Heart left ventricle (tissue), 16 donors: Measurements from ENCODE around the gene CHRNG. TPM values are rescaled to one million over a fixed set of nuclear protein-coding genes. Genes with fewer than 3 reads are reported as not detected.

ENCODE experiments used
- ATAC-seq, 4 donors: fragments of 200-7000 bp; cut with Tn5 transposase; one replicate each; pipeline ENCODE4 v1.9.1; 2020 to 2022; ENCODE audit warnings: moderate library complexity in 4 of 4, mild to moderate bottlenecking in 3 of 4, moderate number of reproducible peaks in 1 of 4
- DNase-seq, 5 donors: peaks; one replicate each; pipeline ENCODE4 v3.0.0-alpha.2; 2020
- H3K27ac ChIP-seq, 12 donors: fragments of 200-600 bp; sonication (generic) in 4 of 12; one replicate each; pipeline versions ENCODE4 v1.5.0 to v1.8.0; 2016 to 2022; ENCODE audit warnings: mild to moderate bottlenecking in 2 of 12
- H3K27me3 ChIP-seq, 9 donors: fragments of 200-600 bp; sonication (generic) in 2 of 9; one replicate each; pipeline versions ENCODE4 v1.5.1 to v1.8.0; 2016 to 2022; ENCODE audit warnings: mild to moderate bottlenecking in 3 of 9
- H3K36me3 ChIP-seq, 9 donors: fragments of 200-600 bp; sonication (generic) in 2 of 9; one replicate each; pipeline versions ENCODE4 v1.5.0 to v1.8.0; 2018 to 2022; ENCODE audit warnings: mild to moderate bottlenecking in 2 of 9
- H3K4me1 ChIP-seq, 12 donors: fragments of 200-600 bp; sonication (generic) in 4 of 12; one replicate each; pipeline versions ENCODE4 v1.5.0 to v1.8.0; 2016 to 2022; ENCODE audit warnings: mild to moderate bottlenecking in 3 of 12
- H3K4me3 ChIP-seq, 12 donors: fragments of 200-600 bp; sonication (generic) in 4 of 12; one replicate each; pipeline versions ENCODE4 v1.5.0 to v1.8.0; 2017 to 2022; ENCODE audit warnings: mild to moderate bottlenecking in 9 of 12, moderate library complexity in 4 of 12
- H3K9me3 ChIP-seq, 12 donors: fragments of 200-600 bp; sonication (generic) in 4 of 12; one replicate each; pipeline versions ENCODE4 v1.5.0 to v1.8.0; 2016 to 2022; ENCODE audit warnings: mild to moderate bottlenecking in 1 of 12
- CTCF ChIP-seq, 12 donors: fragments of 200-600 bp; sonication (generic) in 4 of 12; IDR thresholded peaks; one replicate each; pipeline versions ENCODE4 v1.5.0 to v1.8.0; 2018 to 2022; ENCODE audit warnings: antibody characterized with exemption in 12 of 12, mild to moderate bottlenecking in 5 of 12
- POLR2A ChIP-seq, 2 donors: fragments of 450-650 bp; IDR thresholded peaks; one replicate each; pipeline ENCODE4 v1.6.1; 2017; ENCODE audit warnings: antibody characterized with exemption in 2 of 2, mild to moderate bottlenecking in 2 of 2, moderate library complexity in 2 of 2
- WGBS, 4 donors: extraction: QIAGEN DNeasy Blood & Tissue Kit in 2 of 4; methylation state at CpG; one replicate each; pipeline versions ENCODE4 v1.1.5 to v1.1.7; 2013 to 2018; 5-methylcytosine and 5-hydroxymethylcytosine counted together
- intact Hi-C, 10 donors: fragments of 100-400 bp; cut with DNase I; formaldehyde crosslinking; loops; one replicate each; pipeline versions ENCODE4 v1.11.1 to v1.14.2; 2022
- polyA plus RNA-seq, 2 donors: library from polyadenylated mRNA; stranded (reverse); fragments of 200-250 nt; gene quantifications; one replicate each; pipeline ENCODE4 v1.2.3, GENCODE V29; 2013
- total RNA-seq, 9 donors: library from RNA; depleted of rRNA in 2 of 9; stranded (reverse); fragments of >200 nt in 2 of 9; fragmentation: NEBNext Ultra II Directional in 3 of 9; extraction: Animal tissue kit (Norgen Biotek cat#: 25700) in 3 of 9; gene quantifications; one replicate each; pipeline versions ENCODE4 v1.1.0 to v1.2.4, GENCODE V29; 2016 to 2023
- donor health status: ischemic (EF 13 %, LVEDD 7.1; RV severe dilation, severe dysfunction).
- donor health status: healthy with polysubstance abuse.
- donor health status: DM: no; HTN: yes; CAD: no.
- donor health status: DM: no; HTN: no; CAD: no.
- donor health status: ischemic (EF 25% LVEDD 6.9; RV normal size, moderate dysfunction).
- donor health status: ischemic (EF 25% LVEDD 5.7; RV mildly dilated, moderate dysfunction).
- donor health status: healthy.
- donor health status: DM: yes; HTN: yes; CAD: no.
- donor health status: ischemic (EF 35%, LVEDD 5.7; RV mildly dilated, moderate dysfunction).
- donor health status: nonischemic (EF 11% LVEDD 7.7; RV severe dilation, severe dysfunction).
- donor health status: DM: yes; HTN: yes; CAD: no.
- donor health status: PGD.
- donor health status: ischemic (EF 29% LVEDD 5.4; RV normal size, mild dysfunction).
- donor health status: nonischemic (EF 23%, LVEDD 6.1; RV moderate dilation, normal function).

Gene CHRNG
- total and polyA plus RNA-seq, 11 donors = not detected

GRCh38 chr2:232535761-232536530 lies 3.5 kb upstream of the CHRNG start:
- Histone ChIP-seq H3K27me3 (peaks cover 0 to 11% (median 0%) of the 10 kb centered on the region in 9 donors), H3K9me3 (peaks cover 0 to 7% (median 0%) of the 10 kb centered on the region in 12 donors), H3K4me3 (no peak overlapping the region), H3K36me3 (no peaks in the 10 kb centered on the region), H3K4me1 (peaks cover 0 to 9% (median 0%) of the 10 kb centered on the region in 12 donors), H3K27ac (no peak overlapping the region)
- ATAC-seq = no peak
- TF ChIP-seq POLR2A (IDR thresholded peaks at IDR 0.05) (no peak), CTCF (IDR thresholded peaks at IDR 0.05) (no peak)
- 86 to 93% (median 91%) methylated on average over 5 of the region's 5 CpGs for WGBS, 4 donors
- intact Hi-C loops = no loop called here
- no peak for DNase-seq

- intact Hi-C loops = no loop called here
- peaks cover 0 to 13% (median 0%) of the 10 kb centered on the region in 12 donors for H3K4me1 ChIP-seq
- H3K27me3 ChIP-seq = peaks cover 0 to 11% (median 0%) of the 10 kb centered on the region in 9 donors
- H3K4me3 ChIP-seq = no peak overlapping the region
- H3K9me3 ChIP-seq = peaks cover 0 to 7% (median 0%) of the 10 kb centered on the region in 12 donors
- DNase-seq (peak in 1 of 5 donors; percentile 30), ATAC-seq (no peak)
- WGBS, 4 donors = 58 to 75% (median 62%) methylated on average over 5 of the region's 5 CpGs
- peak overlapping the region in 3 of 12 donors; percentile 34 to 52 (median 35) for H3K27ac ChIP-seq
- no peaks in the 10 kb centered on the region for H3K36me3 ChIP-seq
- TF ChIP-seq CTCF (IDR thresholded peaks at IDR 0.05) (peak in 3 of 12 donors; percentile 14 to 21 (median 19)), POLR2A (IDR thresholded peaks at IDR 0.05) (no peak)
These were observed 2.4 kb upstream of the CHRNG start for GRCh38 chr2:232537079-232537478.

GRCh38 chr2:232537499-232537898 lies 2.0 kb upstream of the CHRNG start:
- DNase-seq (peak; percentile 44 to 72 (median 63)), ATAC-seq (peak; percentile 44 to 78 (median 63))
- TF ChIP-seq POLR2A (IDR thresholded peaks at IDR 0.05) (no peak), CTCF (IDR thresholded peaks at IDR 0.05) (no peak)
- peaks cover 0 to 7% (median 0%) of the 10 kb centered on the region in 12 donors for H3K9me3 ChIP-seq
- no peaks in the 10 kb centered on the region for H3K36me3 ChIP-seq
- intact Hi-C loops = no loop called here
- no peak overlapping the region for H3K4me3 ChIP-seq
- peak overlapping the region in 3 of 12 donors; percentile 34 to 52 (median 35) for H3K27ac ChIP-seq
- 46 to 61% (median 58%) methylated on average over 4 of the region's 4 CpGs for WGBS, 4 donors
- H3K4me1 ChIP-seq = peaks cover 0 to 13% (median 0%) of the 10 kb centered on the region in 12 donors
- H3K27me3 ChIP-seq = peaks cover 0 to 11% (median 0%) of the 10 kb centered on the region in 9 donors

- DNase-seq (peak in 1 of 5 donors; percentile 40), ATAC-seq (peak in 1 of 4 donors; percentile 4)
- H3K9me3 ChIP-seq = peaks cover 0 to 7% (median 0%) of the 10 kb centered on the region in 12 donors
- TF ChIP-seq CTCF (IDR thresholded peaks at IDR 0.05) = no peak
- no peak for TF ChIP-seq POLR2A (IDR thresholded peaks at IDR 0.05)
- intact Hi-C loops = no loop called here
- no peaks in the 10 kb centered on the region for H3K36me3 ChIP-seq
- no peak overlapping the region for H3K4me3 ChIP-seq
- no peak overlapping the region for H3K27ac ChIP-seq
- peaks cover 0 to 11% (median 0%) of the 10 kb centered on the region in 9 donors for H3K27me3 ChIP-seq
- 44 to 56% (median 45%) methylated on average over 4 of the region's 4 CpGs for WGBS, 4 donors
- H3K4me1 ChIP-seq = peaks cover 0 to 13% (median 0%) of the 10 kb centered on the region in 12 donors
These were observed 821 bp upstream of the CHRNG start for GRCh38 chr2:232538671-232539070.
